Spinal cord (tissue), 10 donors: ENCODE data around the gene PCDHGB4. TPM values are rescaled to one million over a fixed set of nuclear protein-coding genes. Genes with fewer than 3 reads are reported as not detected.

Experiments
- DNase-seq, 6 donors: peaks; one replicate each; pipeline versions ENCODE4 v3.0.0 to v3.0.0-alpha.2; 2013 to 2015; ENCODE audit warnings: low spot score in 6 of 6, low read depth in 4 of 6
- H3K27ac ChIP-seq: one replicate; pipeline ENCODE4 v1.5.1; 2013; ENCODE audit warnings: low read depth, low read length, control low read depth
- H3K27me3 ChIP-seq: one replicate; pipeline ENCODE4 v1.6.1; 2013; ENCODE audit warnings: low read length; ENCODE audit not compliant: control insufficient read depth, insufficient read depth
- H3K36me3 ChIP-seq: one replicate; pipeline ENCODE4 v1.6.1; 2013; ENCODE audit warnings: low read length; ENCODE audit not compliant: control insufficient read depth, insufficient read depth
- H3K4me1 ChIP-seq: one replicate; pipeline ENCODE4 v1.6.1; 2013; ENCODE audit warnings: low read length; ENCODE audit not compliant: control insufficient read depth, insufficient read depth
- H3K4me3 ChIP-seq: one replicate; pipeline ENCODE4 v1.5.1; 2013; ENCODE audit warnings: low read depth, low read length, control low read depth
- H3K9me3 ChIP-seq: one replicate; pipeline ENCODE4 v1.6.1; 2013; ENCODE audit warnings: low read length; ENCODE audit not compliant: control insufficient read depth, insufficient read depth
- WGBS: methylation state at CpG from one replicate; pipeline ENCODE4 v1.1.5; 2013; ENCODE audit warnings: missing lambda C conversion rate; ENCODE audit not compliant: insufficient coverage; 5-methylcytosine and 5-hydroxymethylcytosine counted together
- polyA plus RNA-seq, 2 donors: library from polyadenylated mRNA; unstranded; fragments of 120-200 nt; gene quantifications; one replicate each; pipeline ENCODE4 v1.2.1, GENCODE V29; 2013; ENCODE audit not compliant: insufficient read length in 2 of 2
- total RNA-seq, 2 donors: library from RNA; depleted of rRNA in 1 of 2; stranded (reverse); fragments of 120-200 nt in 1 of 2; fragments of >200 nt in 1 of 2; gene quantifications; one replicate each; pipeline versions ENCODE4 v1.2.3 to v1.2.4, GENCODE V29; 2013 to 2014
- donor health status: healthy.

Gene PCDHGB4
- total and polyA plus RNA-seq, 4 donors = 10.3 to 16.0 (median 13.7) TPM

DNA sequence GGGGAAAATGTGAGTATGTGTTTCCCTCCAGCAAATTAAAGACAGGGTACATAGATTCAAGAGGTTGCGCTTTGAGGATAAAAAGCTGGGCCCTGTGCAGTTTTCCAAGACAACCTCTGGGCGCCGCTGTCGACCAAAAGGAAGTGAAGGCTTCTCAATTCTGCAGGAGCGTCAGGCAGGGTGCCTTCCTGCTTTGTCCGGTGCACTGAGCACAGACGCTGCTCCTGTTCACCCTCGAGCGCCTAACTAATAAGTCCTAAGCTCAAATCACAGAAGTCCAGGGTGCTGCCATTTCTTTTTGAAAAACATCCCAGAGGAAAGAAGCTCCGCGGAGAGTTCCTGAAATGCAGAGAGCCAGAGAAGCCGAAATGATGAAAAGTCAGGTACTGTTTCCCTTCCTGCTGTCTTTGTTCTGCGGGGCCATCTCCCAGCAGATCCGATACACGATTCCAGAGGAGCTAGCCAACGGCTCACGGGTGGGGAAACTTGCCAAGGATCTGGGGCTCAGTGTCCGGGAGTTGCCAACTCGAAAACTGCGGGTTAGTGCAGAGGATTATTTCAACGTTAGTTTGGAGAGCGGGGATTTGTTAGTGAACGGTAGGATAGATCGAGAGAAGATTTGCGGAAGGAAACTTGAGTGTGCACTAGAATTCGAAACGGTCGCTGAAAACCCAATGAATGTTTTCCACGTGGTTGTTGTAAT, 37.4 kb upstream of the PCDHGB4 start, which contains the start of gene PCDHGB1:
Gene PCDHGB1, plus strand, starts transcription at position 183 of the 703 bp plus-strand sequence. Its CDS starts 162 bp downstream, at position 345.
- no peak within 1 kb of the TSS for H3K4me3 ChIP-seq

DNA sequence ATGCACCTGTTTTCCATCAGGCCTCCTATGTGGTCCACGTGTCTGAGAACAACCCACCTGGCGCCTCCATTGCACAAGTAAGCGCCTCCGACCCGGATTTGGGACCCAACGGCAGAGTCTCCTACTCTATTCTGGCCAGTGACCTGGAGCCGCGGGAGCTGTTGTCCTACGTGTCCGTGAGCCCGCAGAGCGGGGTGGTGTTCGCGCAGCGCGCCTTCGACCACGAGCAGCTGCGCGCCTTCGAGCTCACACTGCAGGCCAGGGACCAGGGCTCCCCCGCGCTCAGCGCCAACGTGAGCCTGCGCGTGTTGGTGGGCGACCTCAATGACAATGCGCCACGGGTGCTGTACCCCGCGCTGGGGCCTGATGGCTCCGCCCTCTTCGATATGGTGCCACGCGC, 35.9 kb upstream of the PCDHGB4 start:
- H3K27ac ChIP-seq = no peak overlapping the region
- H3K4me1 ChIP-seq = no peaks in the 10 kb centered on the region
- peaks cover 33% of the 10 kb centered on the region for H3K9me3 ChIP-seq
- no peak overlapping the region for H3K4me3 ChIP-seq
- 25% methylated on average over 24 of the region's 36 CpGs for WGBS
- no peaks in the 10 kb centered on the region for H3K27me3 ChIP-seq
- DNase-seq = no peak
- H3K36me3 ChIP-seq = peaks cover 8% of the 10 kb centered on the region

More for the DNA sequence above, 37.4 kb upstream of the PCDHGB4 start, which contains the start of gene PCDHGB1:
- no peak within 1 kb of the TSS for H3K27ac ChIP-seq
- no peaks in the 10 kb centered on the region for H3K27me3 ChIP-seq
- H3K4me1 ChIP-seq = no peaks in the 10 kb centered on the region
- peaks cover 37% of the 10 kb centered on the region for H3K9me3 ChIP-seq
- WGBS = 19% methylated on average over 29 of the region's 29 CpGs
- H3K36me3 ChIP-seq = peaks cover 6% of the 10 kb centered on the region
- DNase-seq = peak in 1 of 6 donors; percentile 42

GRCh38 chr5:141354900-141355469, 32.5 kb upstream of the PCDHGB4 start, which contains the start of gene PCDHGA4:
Gene PCDHGA4, plus strand, starts transcription at chr5:141355021. Its CDS starts 87 bp downstream, at chr5:141355108.
- peaks cover 13% of the 10 kb centered on the region for H3K36me3 ChIP-seq
- DNase-seq = peak in 2 of 6 donors; percentile 9 to 13
- no peak within 1 kb of the TSS for H3K27ac ChIP-seq
- H3K4me1 ChIP-seq = no peaks in the 10 kb centered on the region
- peaks cover 49% of the 10 kb centered on the region for H3K9me3 ChIP-seq
- H3K4me3 ChIP-seq = no peak within 1 kb of the TSS
- no peaks in the 10 kb centered on the region for H3K27me3 ChIP-seq
- WGBS = 12% methylated on average over 28 of the region's 29 CpGs

DNA sequence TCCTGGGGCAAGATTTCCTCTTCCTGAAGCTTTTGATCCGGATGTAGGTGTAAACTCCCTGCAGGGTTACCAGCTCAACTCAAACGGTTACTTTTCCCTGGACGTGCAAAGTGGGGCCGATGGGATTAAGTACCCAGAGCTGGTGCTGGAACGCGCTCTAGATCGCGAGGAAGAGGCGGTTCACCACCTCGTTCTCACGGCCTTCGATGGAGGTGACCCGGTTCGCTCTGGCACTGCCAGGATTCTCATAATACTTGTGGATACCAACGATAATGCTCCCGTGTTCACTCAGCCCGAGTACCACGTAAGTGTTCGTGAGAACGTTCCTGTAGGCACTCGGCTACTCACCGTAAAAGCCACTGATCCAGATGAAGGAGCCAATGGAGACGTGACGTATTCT, 31.9 kb upstream of the PCDHGB4 start:
- Histone ChIP-seq H3K27ac (no peak overlapping the region), H3K9me3 (peaks cover 48% of the 10 kb centered on the region), H3K36me3 (peaks cover 12% of the 10 kb centered on the region), H3K4me1 (no peaks in the 10 kb centered on the region), H3K27me3 (no peaks in the 10 kb centered on the region), H3K4me3 (no peak overlapping the region)
- 37% methylated on average over 22 of the region's 24 CpGs for WGBS
- no peak for DNase-seq

DNA sequence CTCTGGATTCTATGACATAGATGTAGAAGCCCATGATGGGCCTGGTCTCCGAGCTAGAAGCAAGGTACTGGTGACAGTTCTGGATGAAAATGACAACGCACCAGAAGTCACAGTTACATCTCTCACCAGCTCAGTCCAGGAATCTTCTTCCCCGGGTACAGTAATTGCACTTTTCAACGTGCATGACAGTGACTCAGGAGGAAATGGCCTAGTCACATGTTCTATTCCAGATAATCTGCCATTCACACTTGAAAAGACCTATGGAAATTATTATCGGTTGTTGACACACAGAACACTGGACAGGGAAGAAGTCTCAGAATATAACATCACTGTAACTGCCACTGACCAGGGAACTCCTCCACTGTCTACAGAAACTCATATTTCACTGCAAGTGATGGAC, 31.4 kb upstream of the PCDHGB4 start:
- no peaks in the 10 kb centered on the region for H3K27me3 ChIP-seq
- H3K4me3 ChIP-seq = no peak overlapping the region
- peaks cover 46% of the 10 kb centered on the region for H3K9me3 ChIP-seq
- peaks cover 12% of the 10 kb centered on the region for H3K36me3 ChIP-seq
- no peak for DNase-seq
- no peaks in the 10 kb centered on the region for H3K4me1 ChIP-seq
- no peak overlapping the region for H3K27ac ChIP-seq
- 74% methylated on average over 4 of the region's 5 CpGs for WGBS

- H3K9me3 ChIP-seq = peaks cover 44% of the 10 kb centered on the region
- 39% methylated on average over 19 of the region's 19 CpGs for WGBS
- no peak overlapping the region for H3K27ac ChIP-seq
- no peak for DNase-seq
- H3K4me1 ChIP-seq = no peaks in the 10 kb centered on the region
- H3K36me3 ChIP-seq = peaks cover 9% of the 10 kb centered on the region
- no peaks in the 10 kb centered on the region for H3K27me3 ChIP-seq
- no peak overlapping the region for H3K4me3 ChIP-seq
Observed at GRCh38 chr5:141356950-141357349, 30.5 kb upstream of the PCDHGB4 start.

DNA sequence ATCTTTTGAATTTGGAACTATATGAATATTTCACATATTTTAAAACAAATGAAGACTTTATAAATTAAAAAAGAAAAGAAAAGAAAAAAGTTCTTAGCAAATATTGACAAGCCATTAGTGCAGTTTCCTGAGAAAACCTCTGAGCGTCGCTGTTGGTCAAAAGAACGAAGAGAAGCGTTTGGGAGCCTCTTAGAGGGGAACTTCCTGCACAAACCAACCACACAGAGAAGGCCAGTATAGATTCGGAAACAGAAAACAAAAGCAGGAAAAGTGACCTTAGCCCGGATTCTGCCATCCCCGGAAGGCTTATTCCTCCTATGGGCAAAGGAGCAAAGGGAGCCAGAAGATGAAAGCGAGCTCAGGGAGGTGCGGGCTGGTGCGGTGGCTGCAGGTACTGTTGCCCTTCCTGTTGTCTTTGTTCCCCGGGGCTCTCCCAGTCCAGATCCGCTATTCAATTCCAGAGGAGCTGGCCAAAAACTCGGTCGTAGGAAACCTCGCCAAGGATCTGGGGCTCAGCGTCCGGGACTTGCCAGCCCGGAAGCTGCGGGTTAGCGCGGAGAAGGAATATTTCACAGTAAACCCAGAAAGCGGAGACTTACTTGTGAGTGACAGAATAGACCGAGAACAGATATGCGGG, 27.6 kb upstream of the PCDHGB4 start, which contains the start of gene PCDHGB2:
Gene PCDHGB2, plus strand, starts transcription at position 205 of the 637 bp plus-strand sequence. Its CDS starts 142 bp downstream, at position 347.
- peak in 2 of 6 donors; percentile 21 to 30 for DNase-seq
- WGBS = 23% methylated on average over 24 of the region's 24 CpGs
- Histone ChIP-seq H3K27me3 (no peaks in the 10 kb centered on the region), H3K27ac (no peak within 1 kb of the TSS), H3K9me3 (peaks cover 52% of the 10 kb centered on the region), H3K36me3 (peaks cover 12% of the 10 kb centered on the region), H3K4me1 (peaks cover 5% of the 10 kb centered on the region), H3K4me3 (no peak within 1 kb of the TSS)

GRCh38 chr5:141360685-141361084, 26.8 kb upstream of the PCDHGB4 start:
- 29% methylated on average over 14 of the region's 15 CpGs for WGBS
- Histone ChIP-seq H3K27ac (no peak overlapping the region), H3K36me3 (peaks cover 9% of the 10 kb centered on the region), H3K27me3 (no peaks in the 10 kb centered on the region), H3K9me3 (peaks cover 55% of the 10 kb centered on the region), H3K4me1 (peaks cover 5% of the 10 kb centered on the region), H3K4me3 (no peak overlapping the region)
- DNase-seq = no peak

GRCh38 chr5:141362719-141363118, 24.8 kb upstream of the PCDHGB4 start:
- Histone ChIP-seq H3K4me3 (no peak overlapping the region), H3K9me3 (peaks cover 50% of the 10 kb centered on the region), H3K36me3 (peaks cover 3% of the 10 kb centered on the region), H3K27ac (no peak overlapping the region), H3K4me1 (peaks cover 5% of the 10 kb centered on the region), H3K27me3 (no peaks in the 10 kb centered on the region)
- no peak for DNase-seq
